HUES6 (cell line): ENCODE measurements around the gene SSH2.
"Not testable (repeated sequence)": the region's sequence is repeated elsewhere in the genome, so short reads cannot be mapped to it uniquely, and the experiment has no call there.

Experiments
- H3K27ac ChIP-seq: 2 replicates; pipeline ENCODE4 v1.7.0; 2013; ENCODE audit warnings: low read depth, mild to moderate bottlenecking, low read length, inconsistent platforms
- H3K27me3 ChIP-seq: 2 replicates; pipeline ENCODE4 v1.6.1; 2013; ENCODE audit warnings: low read length; ENCODE audit not compliant: control insufficient read depth, insufficient read depth
- H3K36me3 ChIP-seq: 2 replicates; pipeline ENCODE4 v1.6.1; 2013; ENCODE audit warnings: low read length; ENCODE audit not compliant: control insufficient read depth, insufficient read depth
- H3K4me1 ChIP-seq: 2 replicates; pipeline ENCODE4 v1.6.1; 2013; ENCODE audit warnings: low read length; ENCODE audit not compliant: control insufficient read depth, insufficient read depth
- H3K4me3 ChIP-seq: 2 replicates; pipeline ENCODE4 v1.5.1; 2013; ENCODE audit warnings: low read depth, low read length
- H3K9ac ChIP-seq: one replicate; pipeline ENCODE4 v1.6.1; 2013; ENCODE audit warnings: mild to moderate bottlenecking, low read length
- H3K9me3 ChIP-seq: 2 replicates; pipeline ENCODE4 v1.6.1; 2013; ENCODE audit warnings: low read depth, low read length; ENCODE audit not compliant: control insufficient read depth, insufficient read depth

SSH2 gene

GRCh38 chr17:29956225-29956624 lies 26.2 kb upstream of the SSH2 start:
- H3K36me3 ChIP-seq, result no peaks in the 10 kb centered on the region

GRCh38 chr17:29954405-29954804 lies 24.4 kb upstream of the SSH2 start:
- H3K9ac ChIP-seq, result no peak overlapping the region
- peaks cover 20% of the 10 kb centered on the region for H3K9me3 ChIP-seq
- peaks cover 3% of the 10 kb centered on the region; the same call in 1 of the 2 replicates for H3K4me1 ChIP-seq
- no peak overlapping the region for H3K27ac ChIP-seq
- H3K36me3 ChIP-seq, result no peaks in the 10 kb centered on the region
- H3K4me3 ChIP-seq, result no peak overlapping the region
- H3K27me3 ChIP-seq, result no peaks in the 10 kb centered on the region

More at GRCh38 chr17:29956225-29956624, 26.2 kb upstream of the SSH2 start:
- Histone ChIP-seq H3K9me3 (peaks cover 20% of the 10 kb centered on the region), H3K27me3 (no peaks in the 10 kb centered on the region), H3K27ac (no peak overlapping the region), H3K9ac (no peak overlapping the region), H3K4me3 (no peak overlapping the region), H3K4me1 (peaks cover 10% of the 10 kb centered on the region; the same call in 1 of the 2 replicates)

- no peaks in the 10 kb centered on the region for H3K4me1 ChIP-seq
- H3K27ac ChIP-seq, result no peak overlapping the region
- no peaks in the 10 kb centered on the region for H3K27me3 ChIP-seq
- H3K36me3 ChIP-seq, result no peaks in the 10 kb centered on the region
- no peak overlapping the region for H3K9ac ChIP-seq
- peaks cover 18% of the 10 kb centered on the region for H3K9me3 ChIP-seq
- H3K4me3 ChIP-seq, result no peak overlapping the region
Measured at GRCh38 chr17:29949696-29950095, 19.7 kb upstream of the SSH2 start.

GRCh38 chr17:29948448-29949215 lies 18.6 kb upstream of the SSH2 start:
- H3K4me3 ChIP-seq, result no peak overlapping the region
- H3K9ac ChIP-seq, result no peak overlapping the region
- H3K27ac ChIP-seq, result no peak overlapping the region
- no peaks in the 10 kb centered on the region for H3K4me1 ChIP-seq
- no peaks in the 10 kb centered on the region for H3K27me3 ChIP-seq
- no peaks in the 10 kb centered on the region for H3K36me3 ChIP-seq
- H3K9me3 ChIP-seq, result peaks cover 8% of the 10 kb centered on the region

- no peak overlapping the region for H3K9ac ChIP-seq
- H3K4me1 ChIP-seq, result no peaks in the 10 kb centered on the region
- no peaks in the 10 kb centered on the region for H3K27me3 ChIP-seq
- no peaks in the 10 kb centered on the region for H3K36me3 ChIP-seq
- no peak overlapping the region for H3K4me3 ChIP-seq
- no peak overlapping the region for H3K27ac ChIP-seq
- no peaks in the 10 kb centered on the region for H3K9me3 ChIP-seq
Measured at GRCh38 chr17:29945281-29945680, 15.3 kb upstream of the SSH2 start.

GRCh38 chr17:29941334-29941733 lies 11.3 kb upstream of the SSH2 start, which contains the start of gene EFCAB5:
Gene EFCAB5 (plus strand): TSS chr17:29941634. CDS start chr17:29941797, 163 bp downstream.
- no peak within 1 kb of the TSS for H3K27ac ChIP-seq
- H3K9me3 ChIP-seq, result no peaks in the 10 kb centered on the region

GRCh38 chr17:29936724-29937123 lies 6.7 kb upstream of the SSH2 start:
- Histone ChIP-seq H3K27me3 (no peaks in the 10 kb centered on the region), H3K36me3 (no peaks in the 10 kb centered on the region), H3K9ac (no peak overlapping the region), H3K4me3 (no peak overlapping the region), H3K27ac (no peak overlapping the region), H3K9me3 (no peaks in the 10 kb centered on the region), H3K4me1 (peaks cover under 1% of the 10 kb centered on the region; the same call in 1 of the 2 replicates)

More at GRCh38 chr17:29941334-29941733, 11.3 kb upstream of the SSH2 start, which contains the start of gene EFCAB5:
- H3K4me3 ChIP-seq, result no peak within 1 kb of the TSS
- H3K4me1 ChIP-seq, result no peaks in the 10 kb centered on the region
- no peaks in the 10 kb centered on the region for H3K27me3 ChIP-seq
- no peak within 1 kb of the TSS for H3K9ac ChIP-seq
- no peaks in the 10 kb centered on the region for H3K36me3 ChIP-seq

- H3K36me3 ChIP-seq, H3K4me3 ChIP-seq, H3K4me1 ChIP-seq, H3K27me3 ChIP-seq, H3K9ac ChIP-seq, H3K9me3 ChIP-seq, H3K27ac ChIP-seq: not testable (repeated sequence)
Measured at GRCh38 chr17:29935909-29936308, 5.9 kb upstream of the SSH2 start.

- no peaks in the 10 kb centered on the region for H3K27me3 ChIP-seq
- H3K27ac ChIP-seq, result no peak overlapping the region
- H3K4me3 ChIP-seq, result no peak overlapping the region
- no peak overlapping the region for H3K9ac ChIP-seq
- no peaks in the 10 kb centered on the region for H3K9me3 ChIP-seq
- H3K36me3 ChIP-seq, result no peaks in the 10 kb centered on the region
- peaks cover 13% of the 10 kb centered on the region for H3K4me1 ChIP-seq
Measured at GRCh38 chr17:29933379-29933778, 3.4 kb upstream of the SSH2 start.

GRCh38 chr17:29931231-29931932 lies 1.4 kb upstream of the SSH2 start:
- H3K9ac ChIP-seq, result no peak overlapping the region
- no peak overlapping the region for H3K27ac ChIP-seq
- no peaks in the 10 kb centered on the region for H3K9me3 ChIP-seq
- peaks cover 14% of the 10 kb centered on the region for H3K4me1 ChIP-seq
- H3K4me3 ChIP-seq, result peak overlapping the region; percentile 82
- H3K36me3 ChIP-seq, result no peaks in the 10 kb centered on the region
- no peaks in the 10 kb centered on the region for H3K27me3 ChIP-seq

- H3K36me3 ChIP-seq, result no peaks in the 10 kb centered on the region
- no peak overlapping the region for H3K9ac ChIP-seq
- no peaks in the 10 kb centered on the region for H3K27me3 ChIP-seq
- peak overlapping the region; percentile 82 for H3K4me3 ChIP-seq
- no peaks in the 10 kb centered on the region for H3K9me3 ChIP-seq
- H3K27ac ChIP-seq, result no peak overlapping the region
- H3K4me1 ChIP-seq, result peaks cover 14% of the 10 kb centered on the region
Measured at GRCh38 chr17:29930409-29931010, 482 bp upstream of the SSH2 start.
